ENCODE results near the gene SGPP2. TPM values are rescaled to one million over a fixed set of nuclear protein-coding genes. Genes with fewer than 3 reads are reported as not detected.

The SGPP2 gene
- total RNA-seq, 2 donors from 2014 or later: 3.3 to 3.7 TPM

GRCh38 chr2:222391743-222392285 lies 32.5 kb upstream of the SGPP2 start:
- no peak for DNase-seq (ENCODE audit: low spot score)
- intact Hi-C loops (cut with DNase I): no loop called here
- Histone ChIP-seq H3K36me3 (no peaks in the 10 kb centered on the region), H3K4me1 (replicated peaks) (no peaks in the 10 kb centered on the region), H3K4me3 (no peak overlapping the region), H3K27me3 (replicated peaks; ENCODE audit: insufficient read depth) (no peaks in the 10 kb centered on the region), H3K27ac (no peak overlapping the region), H3K9me3 (no peaks in the 10 kb centered on the region)
- 71% methylated on average over 6 of the region's 6 CpGs for WGBS
- TF ChIP-seq CTCF (IDR thresholded peaks at IDR 0.05) (no peak), POLR2AphosphoS5 (IDR thresholded peaks at IDR 0.05) (no peak), POLR2A (IDR thresholded peaks at IDR 0.05) (no peak)

- Histone ChIP-seq H3K36me3 (no peaks in the 10 kb centered on the region), H3K27me3 (replicated peaks; ENCODE audit: insufficient read depth) (no peaks in the 10 kb centered on the region), H3K9me3 (no peaks in the 10 kb centered on the region), H3K4me1 (replicated peaks) (no peaks in the 10 kb centered on the region), H3K27ac (no peak overlapping the region), H3K4me3 (no peak overlapping the region)
- TF ChIP-seq POLR2AphosphoS5 (IDR thresholded peaks at IDR 0.05) (no peak), CTCF (IDR thresholded peaks at IDR 0.05) (no peak), POLR2A (IDR thresholded peaks at IDR 0.05) (no peak)
- intact Hi-C loops (cut with DNase I): no loop called here
- WGBS: 80% methylated on average over 4 of the region's 4 CpGs
- DNase-seq (ENCODE audit: low spot score): no peak
Measured at GRCh38 chr2:222393733-222394267, 30.5 kb upstream of the SGPP2 start.

GRCh38 chr2:222398446-222398885 lies 25.9 kb upstream of the SGPP2 start:
- TF ChIP-seq POLR2A (IDR thresholded peaks at IDR 0.05): no peak
- TF ChIP-seq CTCF (IDR thresholded peaks at IDR 0.05): no peak
- no peak for TF ChIP-seq POLR2AphosphoS5 (IDR thresholded peaks at IDR 0.05)
- DNase-seq (ENCODE audit: low spot score): no peak
- no peak overlapping the region for H3K4me3 ChIP-seq
- WGBS: 82% methylated on average over 1 of the region's 1 CpG
- intact Hi-C loops (cut with DNase I): no loop called here
- no peaks in the 10 kb centered on the region for H3K9me3 ChIP-seq
- H3K27ac ChIP-seq: no peak overlapping the region
- no peaks in the 10 kb centered on the region for H3K36me3 ChIP-seq
- no peaks in the 10 kb centered on the region for H3K27me3 ChIP-seq (replicated peaks; ENCODE audit: insufficient read depth)
- no peaks in the 10 kb centered on the region for H3K4me1 ChIP-seq (replicated peaks)

- DNase-seq (ENCODE audit: low spot score): no peak
- Histone ChIP-seq H3K27me3 (replicated peaks; ENCODE audit: insufficient read depth) (no peaks in the 10 kb centered on the region), H3K9me3 (no peaks in the 10 kb centered on the region), H3K36me3 (no peaks in the 10 kb centered on the region), H3K4me3 (no peak overlapping the region), H3K4me1 (replicated peaks) (no peaks in the 10 kb centered on the region), H3K27ac (no peak overlapping the region)
- WGBS: 36% methylated on average over 5 of the region's 5 CpGs
- TF ChIP-seq POLR2AphosphoS5 (IDR thresholded peaks at IDR 0.05): no peak
- no peak for TF ChIP-seq POLR2A (IDR thresholded peaks at IDR 0.05)
- intact Hi-C loops (cut with DNase I): no loop called here
Measured at GRCh38 chr2:222399038-222399783, 25.1 kb upstream of the SGPP2 start.

- 67% methylated on average over 8 of the region's 8 CpGs for WGBS
- intact Hi-C loops (cut with DNase I): no loop called here
- H3K4me1 ChIP-seq (replicated peaks): no peaks in the 10 kb centered on the region
- no peak for DNase-seq (ENCODE audit: low spot score)
- no peaks in the 10 kb centered on the region for H3K36me3 ChIP-seq
- no peak overlapping the region for H3K4me3 ChIP-seq
- TF ChIP-seq CTCF (IDR thresholded peaks at IDR 0.05) (no peak), POLR2AphosphoS5 (IDR thresholded peaks at IDR 0.05) (no peak), POLR2A (IDR thresholded peaks at IDR 0.05) (no peak)
- H3K27ac ChIP-seq: no peak overlapping the region
- no peaks in the 10 kb centered on the region for H3K27me3 ChIP-seq (replicated peaks; ENCODE audit: insufficient read depth)
- H3K9me3 ChIP-seq: no peaks in the 10 kb centered on the region
Measured at GRCh38 chr2:222404151-222404905, 20.0 kb upstream of the SGPP2 start.
